HT1080 (cell line): ENCODE measurements around the gene SLC25A23. TPM values are rescaled to one million over a fixed set of nuclear protein-coding genes. Genes with fewer than 3 reads are reported as not detected.
"Not testable (repeated sequence)": the region's sequence is repeated elsewhere in the genome, so short reads cannot be mapped to it uniquely, and the experiment has no call there.

ENCODE experiments used
- DNase-seq: peaks from one replicate; pipeline ENCODE4 v3.0.0-alpha.2; 2015; ENCODE audit warnings: low read depth
- polyA plus RNA-seq, 2 experiments: library from polyadenylated mRNA; depleted of rRNA; stranded (reverse); fragments of >200 nt; gene quantifications; 2 replicates each; pipeline ENCODE4 v1.2.3, GENCODE V29; 2015
- total RNA-seq: library from RNA; depleted of rRNA; stranded (reverse); fragments of >200 nt; shearing (Covaris generic); gene quantifications from 2 replicates; pipeline ENCODE4 v1.2.3, GENCODE V29; 2014; rRNA removed

SLC25A23 gene
- total RNA-seq: 34.8 and 39.5 TPM in 2 replicates
- 28.1 and 29.7 TPM in 2 replicates for polyA plus RNA-seq (2015; cell fraction: cytosol; rRNA removed)
- 8.7 and 15.7 TPM in 2 replicates for polyA plus RNA-seq (2015; cell fraction: nucleus; rRNA removed)

DNA sequence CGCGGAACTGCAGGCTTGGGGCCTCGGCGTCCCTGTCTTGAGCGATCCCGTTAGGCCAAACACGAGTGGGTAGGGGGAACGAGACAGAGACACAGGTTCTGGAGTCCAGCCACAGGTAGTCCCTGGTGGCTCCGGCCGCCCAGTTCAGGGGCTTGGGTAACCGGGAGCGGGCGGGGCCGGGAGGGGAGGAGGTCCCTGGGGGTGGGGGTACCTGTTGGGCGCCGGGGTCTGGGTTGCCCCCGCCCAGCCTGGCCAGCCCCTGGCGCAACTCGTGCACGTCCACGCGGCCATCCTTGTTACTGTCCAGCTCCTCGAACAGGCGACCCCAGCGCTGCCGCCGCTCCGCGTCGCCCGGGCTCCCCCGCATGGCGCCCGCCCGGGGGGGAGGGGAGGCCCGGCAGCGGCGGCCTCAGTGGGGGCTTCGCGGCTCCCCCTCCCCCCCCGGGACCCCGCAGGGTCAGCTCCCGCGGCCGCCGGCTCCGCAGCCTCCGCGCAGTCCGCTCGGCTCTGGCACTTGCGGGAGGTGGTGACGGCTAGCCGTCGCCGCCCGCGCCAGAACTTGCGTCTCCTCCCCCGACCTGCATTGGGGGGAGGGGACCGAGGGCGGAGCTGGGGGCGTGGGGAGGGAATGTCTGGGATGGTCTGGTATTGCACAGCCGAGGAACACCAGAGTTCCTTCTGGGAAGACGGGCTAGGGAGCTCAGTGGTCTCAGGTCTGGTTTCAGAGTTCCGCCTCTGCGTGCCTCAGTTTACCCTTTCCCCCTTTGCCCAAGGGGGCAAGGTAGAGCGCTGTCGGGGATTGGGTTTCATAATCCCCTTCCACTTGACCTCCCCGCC is at the start of gene SLC25A23:
TSS of gene SLC25A23 (minus strand) at position 531 of the 837 bp plus-strand sequence. CDS start at position 367, 164 bp downstream.
- DNase-seq: no peak

DNA sequence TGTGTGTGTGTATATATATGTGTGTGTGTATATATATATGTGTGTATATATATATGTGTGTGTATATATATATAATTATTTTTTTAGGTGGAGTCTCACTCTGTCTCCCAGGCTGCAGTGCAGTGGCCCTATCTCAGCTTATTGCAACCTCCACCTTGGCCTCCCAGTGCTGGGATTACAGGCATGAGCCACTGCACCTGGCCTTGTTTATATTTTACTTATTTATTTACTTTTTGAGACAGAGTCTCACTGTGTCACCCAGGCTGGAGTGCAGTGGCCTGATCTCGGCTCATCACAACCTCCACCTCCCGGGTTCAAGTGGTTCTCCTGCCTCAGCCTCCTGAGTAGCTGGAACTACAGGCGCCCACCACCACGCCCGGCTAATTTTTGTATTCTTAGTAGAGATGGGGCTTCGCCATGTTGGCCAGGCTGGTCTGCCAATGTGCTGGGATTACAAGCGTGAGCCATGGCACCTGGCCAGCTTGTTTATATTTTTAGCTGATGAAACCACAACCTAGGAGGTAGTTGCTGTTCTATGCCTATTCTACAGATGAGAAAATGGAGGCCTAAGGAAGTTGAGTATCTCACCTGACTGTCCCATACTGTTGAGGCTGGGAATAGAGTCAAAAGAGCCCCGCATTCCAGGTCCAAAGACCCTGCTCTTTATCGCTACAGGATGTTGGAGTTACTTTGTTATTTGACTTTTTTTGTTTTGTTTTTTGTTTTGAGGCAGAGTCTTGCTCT is 48.6 kb upstream of the SLC25A23 start:
- not testable (repeated sequence) for DNase-seq

DNA sequence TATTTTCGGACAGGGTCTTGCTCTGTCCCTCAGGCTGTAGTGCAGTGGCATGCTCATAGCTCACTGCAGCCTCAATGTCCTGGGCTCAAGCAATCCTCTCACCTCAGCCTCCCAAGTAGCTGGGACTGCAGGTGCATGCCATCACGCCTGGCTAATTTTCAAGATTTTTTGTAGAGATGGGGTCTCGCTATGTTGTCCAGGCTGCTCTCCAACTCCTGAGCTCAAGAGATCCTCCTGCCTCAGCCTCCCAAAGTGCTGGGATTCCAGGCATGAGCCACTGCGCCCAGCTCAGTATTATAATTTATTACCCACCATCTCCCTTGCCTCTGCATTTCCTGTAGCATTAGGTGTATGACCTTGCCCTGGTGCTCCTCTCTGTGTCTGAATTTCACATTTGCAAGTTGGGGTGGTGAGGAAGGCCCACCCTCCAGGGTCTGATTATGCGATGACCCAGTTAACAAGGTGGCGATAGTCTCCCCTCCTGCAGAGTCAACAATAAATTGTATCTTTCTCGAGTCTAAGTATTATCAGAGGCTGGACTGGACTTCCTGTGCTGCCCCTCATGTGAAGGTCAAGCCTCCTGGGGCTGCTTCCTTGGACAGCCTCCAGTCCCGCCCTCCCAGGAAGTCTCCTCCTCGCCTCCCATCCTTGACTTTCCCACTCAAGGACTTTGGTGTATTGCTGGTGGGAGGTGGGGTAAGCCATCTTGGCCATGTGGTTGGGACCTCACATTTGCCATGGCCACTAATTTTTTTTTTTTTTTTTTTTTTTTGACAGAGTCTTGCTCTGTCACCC is 44.0 kb upstream of the SLC25A23 start:
- DNase-seq: no peak

DNA sequence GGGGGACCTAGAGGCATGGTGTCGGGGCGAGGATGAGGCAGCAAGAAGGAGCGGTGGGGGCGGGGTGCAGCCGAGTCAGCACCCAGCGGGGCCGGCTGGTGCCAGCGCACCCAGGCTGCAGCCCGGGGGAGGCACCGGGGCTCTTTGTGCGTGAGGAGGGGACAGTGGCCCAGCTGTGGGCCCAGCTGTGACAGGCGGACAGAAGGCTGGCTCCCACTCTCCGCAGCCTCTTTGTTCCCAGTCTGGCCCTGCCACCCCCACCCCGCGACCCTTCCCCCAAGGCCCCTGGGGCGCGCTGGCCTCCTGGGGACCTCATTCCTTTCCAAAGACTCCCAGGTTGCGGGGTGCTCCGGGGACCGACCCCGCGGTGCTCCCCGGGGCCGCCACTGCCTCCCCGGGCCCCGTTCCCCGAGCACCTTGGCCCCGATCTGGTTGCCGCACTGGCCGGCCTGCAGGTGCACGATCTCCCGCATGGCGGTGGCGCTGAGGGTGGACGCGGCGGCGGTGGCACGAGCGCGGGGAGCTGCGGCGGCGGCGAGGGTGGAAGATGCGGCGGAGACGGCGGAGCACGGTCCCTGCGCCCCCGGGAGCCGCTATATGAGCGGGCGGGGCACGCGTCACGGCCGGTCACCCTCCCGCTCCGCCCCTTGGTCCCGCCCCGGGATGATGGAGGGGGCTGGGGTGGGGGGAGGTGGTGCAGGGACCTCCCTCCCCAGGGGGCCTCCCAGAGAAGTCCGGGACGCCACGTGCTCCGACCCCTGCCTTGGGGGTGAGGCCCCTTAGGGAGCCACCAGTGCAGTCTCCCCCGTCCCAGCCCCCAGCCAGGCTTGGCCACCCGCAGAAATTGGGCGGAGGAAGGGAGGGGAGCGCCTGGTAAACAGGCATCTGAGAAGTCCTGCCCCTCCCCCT is 42.4 kb upstream of the SLC25A23 start, which contains the start of gene TUBB4A:
TSS of gene TUBB4A (minus strand) at position 570 of the 909 bp plus-strand sequence. CDS start at position 473, 97 bp downstream.
- no peak for DNase-seq

DNA sequence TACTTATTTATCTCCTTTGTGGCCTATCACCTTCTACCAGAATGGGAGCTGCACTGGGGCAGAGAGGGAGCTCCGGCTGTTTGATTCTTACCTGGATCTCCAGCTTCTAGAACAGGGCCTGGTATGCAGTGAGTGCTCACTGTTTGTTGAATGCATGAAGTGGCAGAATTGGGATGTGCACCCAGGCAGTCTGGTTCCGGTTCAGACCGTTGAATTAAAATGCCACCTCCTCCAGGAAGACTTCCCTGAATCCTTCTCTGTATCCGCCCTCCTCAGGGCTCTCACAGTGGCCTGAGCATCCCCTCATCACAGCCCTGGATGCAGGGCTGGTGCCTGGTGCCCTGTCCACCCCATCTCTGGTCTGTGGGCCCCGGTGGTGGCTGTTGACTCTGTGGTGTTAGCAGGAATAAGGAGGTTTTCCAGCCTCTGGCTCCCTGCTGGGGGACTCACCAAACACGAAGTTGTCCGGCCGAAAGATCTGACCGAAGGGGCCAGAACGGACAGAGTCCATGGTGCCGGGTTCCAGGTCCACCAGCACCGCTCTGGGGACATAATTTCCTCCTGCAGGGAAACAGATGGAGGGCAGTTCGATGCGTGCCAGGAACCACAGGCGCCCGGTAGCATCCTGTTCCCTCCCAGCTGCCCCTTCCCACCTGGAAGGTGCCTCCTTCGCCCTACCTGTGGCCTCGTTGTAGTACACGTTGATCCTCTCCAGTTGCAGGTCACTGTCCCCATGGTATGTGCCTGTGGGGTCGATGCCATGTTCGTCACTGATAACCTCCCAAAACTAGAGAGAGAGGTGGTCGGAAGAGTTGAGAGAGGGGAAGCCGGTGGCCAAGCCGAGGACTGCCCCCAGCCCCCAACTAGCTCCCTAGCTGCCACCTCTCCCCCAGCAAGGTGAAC is 41.5 kb upstream of the SLC25A23 start:
- DNase-seq: no peak

DNA sequence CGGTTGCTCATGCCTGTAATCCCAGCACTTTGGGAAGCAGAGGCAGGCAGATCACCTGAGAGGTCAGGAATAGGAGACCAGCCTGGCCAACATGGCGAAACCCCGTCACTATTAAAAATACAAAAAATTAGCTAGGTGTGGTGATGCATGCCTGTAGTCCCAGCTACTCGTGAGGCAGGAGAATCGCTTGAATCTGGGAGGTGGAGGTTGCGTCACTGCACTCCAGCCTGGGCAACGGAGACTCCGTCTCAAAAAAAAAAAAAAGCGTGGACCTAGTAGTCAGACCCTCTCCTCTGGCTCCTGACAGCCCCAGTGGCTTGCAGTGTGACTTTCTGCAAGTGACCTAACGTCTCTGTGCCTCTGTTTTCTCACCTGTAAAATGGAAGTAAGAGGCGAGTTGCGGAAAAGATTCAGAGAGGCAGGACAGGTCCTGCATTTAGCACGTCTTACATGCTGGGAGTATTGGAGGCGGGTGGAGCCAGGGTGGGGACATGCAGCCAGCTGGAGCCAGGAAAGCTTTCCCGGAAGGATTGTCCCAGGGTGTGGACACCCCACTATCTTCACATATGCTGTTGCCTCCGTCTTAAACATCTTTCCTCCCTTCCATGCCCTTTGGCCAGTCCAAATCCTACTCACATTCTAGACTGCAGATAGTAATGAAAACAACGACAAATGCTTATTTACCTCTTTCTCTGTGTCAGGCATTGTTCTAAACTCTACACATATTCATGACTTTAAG is 39.6 kb upstream of the SLC25A23 start:
- no peak for DNase-seq

DNA sequence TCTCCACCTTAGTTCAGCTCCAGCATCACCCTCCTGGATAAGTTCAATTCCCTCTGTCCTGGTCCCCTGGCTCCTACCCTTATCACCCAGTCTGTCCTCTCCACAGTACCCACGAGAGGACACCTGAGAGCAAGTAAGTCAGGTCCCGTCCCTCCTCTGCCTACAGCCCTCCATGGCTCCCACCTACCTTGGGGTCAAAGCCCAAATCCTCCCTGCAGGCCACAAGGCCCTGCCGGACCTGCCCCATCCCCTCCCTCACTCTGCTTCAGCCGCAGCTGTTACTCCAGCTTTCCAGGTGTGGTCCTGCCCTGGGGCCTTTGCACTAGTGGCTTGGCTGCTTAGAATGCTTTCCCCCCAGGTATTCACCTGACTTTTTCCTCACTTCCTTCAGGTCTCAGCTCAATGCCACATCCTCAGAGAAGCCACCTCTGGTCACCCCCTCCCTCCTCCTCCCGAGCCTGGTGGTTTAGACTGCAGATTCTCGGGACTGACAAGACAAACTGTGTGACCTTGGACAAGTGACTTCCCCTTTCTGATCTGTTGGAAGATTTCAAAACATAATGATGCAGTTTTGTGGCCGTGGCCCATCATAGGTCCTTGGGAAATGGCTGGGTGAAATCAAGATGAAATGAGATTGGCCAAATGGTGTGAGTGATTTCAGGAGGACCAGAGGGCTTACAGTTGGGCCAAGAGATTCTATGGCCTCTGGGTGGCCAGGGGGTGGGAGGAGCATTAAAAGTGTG is 38.9 kb upstream of the SLC25A23 start:
- DNase-seq: no peak

DNA sequence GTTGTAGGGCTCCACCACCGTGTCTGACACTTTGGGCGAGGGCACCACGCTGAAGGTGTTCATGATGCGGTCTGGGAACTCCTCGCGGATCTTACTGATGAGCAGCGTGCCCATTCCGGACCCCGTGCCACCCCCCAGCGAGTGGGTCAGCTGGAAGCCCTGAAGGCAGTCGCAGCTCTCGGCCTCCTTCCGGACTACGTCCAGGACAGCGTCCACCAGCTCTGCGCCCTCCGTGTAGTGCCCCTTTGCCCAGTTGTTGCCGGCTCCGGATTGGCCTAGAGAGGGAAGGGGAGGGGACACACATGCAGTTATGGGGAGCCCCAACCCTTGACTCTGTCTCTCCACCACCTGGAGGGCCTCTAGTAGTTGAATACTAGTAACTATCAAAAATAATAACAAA is 36.4 kb upstream of the SLC25A23 start:
- DNase-seq: no peak

DNA sequence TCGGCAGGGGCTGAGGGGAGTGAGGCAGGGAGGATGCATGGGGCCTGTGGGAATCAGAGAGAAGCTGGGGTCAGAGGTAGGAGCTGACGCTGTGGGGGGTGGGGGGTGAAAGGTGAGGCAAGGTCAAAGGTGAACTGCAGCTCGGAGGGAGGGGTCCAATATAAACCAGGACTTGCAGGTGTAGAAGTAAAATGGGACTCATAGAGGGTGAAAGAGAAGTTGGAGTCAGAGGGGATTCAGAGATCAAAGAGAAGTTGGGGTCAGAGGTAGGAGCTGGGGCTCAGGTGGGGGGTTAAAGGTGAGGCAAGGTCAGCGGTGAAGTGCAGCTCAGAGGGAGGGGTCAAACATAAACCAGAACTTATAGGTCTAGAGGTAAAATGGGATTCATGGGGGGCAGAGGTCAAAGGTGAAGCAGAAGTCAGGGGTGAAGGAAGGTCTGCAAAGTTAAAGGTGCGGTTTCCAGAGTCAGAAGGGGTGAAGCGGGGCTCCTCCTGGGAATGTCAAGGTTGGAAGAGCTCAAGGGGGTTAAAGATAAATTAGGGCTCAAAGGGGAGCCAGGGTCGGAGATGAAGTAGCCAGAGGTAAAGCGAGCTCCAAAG is 34.9 kb upstream of the SLC25A23 start:
- DNase-seq: no peak

DNA sequence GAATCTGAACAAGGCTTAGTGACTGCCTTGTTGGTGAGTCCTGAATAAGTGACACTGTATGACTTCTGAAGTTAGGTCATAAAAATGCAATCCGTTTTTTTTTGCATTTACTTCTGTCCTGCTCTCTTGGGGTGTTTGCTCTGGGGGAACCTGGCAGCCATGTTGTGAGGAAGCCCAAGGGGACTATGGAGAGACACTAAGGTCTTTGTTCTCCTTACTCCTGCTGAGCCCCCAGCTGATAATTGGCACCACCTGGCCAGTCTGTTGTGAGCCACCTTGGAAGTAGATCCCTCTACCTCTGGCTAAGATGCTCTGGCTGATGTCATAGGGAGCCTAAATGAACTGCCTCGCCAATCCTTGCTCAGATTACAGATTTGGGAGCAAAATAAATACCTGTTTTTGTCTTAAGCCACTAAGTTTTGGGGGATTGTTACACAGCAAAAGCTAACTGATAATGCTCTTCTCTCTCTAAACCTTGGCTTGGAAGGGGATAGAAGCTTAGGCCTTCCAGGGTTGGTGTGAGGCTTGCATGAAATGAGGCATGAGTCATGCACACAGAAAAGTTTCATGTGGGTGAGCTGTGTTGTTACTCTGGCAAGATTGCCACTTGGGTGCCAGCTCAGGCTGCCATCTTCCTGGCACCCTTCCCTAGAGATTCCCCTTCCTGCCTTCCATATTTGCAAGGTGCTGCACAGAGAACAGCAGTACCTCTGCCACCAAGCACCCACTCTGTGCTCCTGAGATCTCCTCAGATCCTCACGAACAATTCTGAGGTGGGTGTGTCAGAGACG is 32.4 kb upstream of the SLC25A23 start:
- no peak for DNase-seq

DNA sequence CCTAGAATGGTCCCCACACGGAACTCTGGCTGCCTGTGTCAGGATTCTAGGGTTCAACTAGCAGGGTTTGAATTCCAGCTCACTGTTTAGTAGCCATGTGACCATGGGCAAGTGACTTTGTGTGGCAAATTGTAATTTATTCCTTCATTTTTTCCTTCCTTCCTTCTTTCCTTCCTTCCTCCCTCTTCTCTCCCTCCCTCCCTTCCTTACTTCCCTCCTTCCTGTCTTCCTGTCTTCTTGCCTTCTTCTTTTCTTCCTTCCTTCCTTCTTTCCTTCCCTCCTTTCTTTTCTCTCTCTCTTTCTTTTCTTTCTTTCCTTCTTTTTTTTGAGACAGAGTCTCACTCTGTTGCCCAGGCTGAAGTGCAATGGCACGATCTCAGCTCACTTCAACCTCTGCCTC is 30.5 kb upstream of the SLC25A23 start:
- DNase-seq: no peak

DNA sequence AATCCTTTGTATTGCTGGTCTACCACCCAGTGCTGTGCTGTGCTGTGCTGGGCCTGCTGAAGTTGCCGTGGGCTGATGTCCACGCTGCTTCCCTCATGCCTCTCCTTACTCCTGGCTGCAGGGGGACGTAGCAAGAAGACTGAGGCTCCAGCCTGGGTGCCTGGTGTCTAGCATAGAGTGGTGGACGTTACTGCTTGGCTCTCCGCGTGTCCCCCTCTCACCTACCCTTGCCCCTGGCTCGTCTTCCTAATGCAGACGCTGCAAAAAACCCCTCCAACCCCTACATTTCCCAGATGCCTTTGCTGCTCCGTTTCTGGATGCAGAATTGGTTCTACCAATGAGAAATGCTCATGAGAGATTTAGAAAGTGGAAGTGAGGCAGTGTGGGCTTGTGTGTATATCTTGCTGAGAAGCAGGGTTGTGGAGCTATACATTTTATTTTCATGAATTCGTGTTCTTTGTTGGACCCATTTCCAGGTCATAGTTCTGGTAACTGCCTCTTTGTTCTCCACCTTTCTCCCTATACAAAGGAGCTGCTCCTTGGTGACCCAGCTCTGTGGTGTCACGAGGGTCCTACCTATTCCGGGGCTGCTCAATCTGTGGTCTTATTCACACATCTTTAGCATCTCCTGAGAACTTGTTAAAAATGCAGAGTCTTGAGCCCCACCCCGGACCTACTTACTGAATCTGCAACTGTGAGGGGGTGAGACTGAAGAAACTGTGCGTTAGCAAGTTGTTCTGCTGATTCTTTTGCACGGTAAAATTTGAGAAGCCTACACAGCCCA is 29.9 kb upstream of the SLC25A23 start:
- no peak for DNase-seq

DNA sequence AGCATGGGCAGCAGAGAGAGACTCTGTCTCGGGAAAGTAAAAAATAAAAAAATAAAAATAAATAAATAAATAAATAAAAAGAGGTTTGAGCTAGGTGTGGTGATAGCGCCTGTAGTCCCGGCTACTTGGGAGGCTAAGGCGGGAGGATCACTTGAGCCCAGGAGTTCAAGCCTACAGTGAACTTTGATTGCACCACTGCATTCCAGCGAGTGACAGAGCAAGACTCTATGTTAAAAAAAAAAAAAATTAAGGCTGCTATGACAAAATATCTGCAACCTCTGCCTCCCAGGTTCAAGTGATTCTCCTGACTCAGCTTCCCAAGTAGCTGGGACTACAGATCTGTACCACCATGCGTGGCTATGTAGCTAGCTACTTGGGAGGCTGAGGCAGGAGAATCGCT is 25.2 kb upstream of the SLC25A23 start:
- DNase-seq: no peak

DNA sequence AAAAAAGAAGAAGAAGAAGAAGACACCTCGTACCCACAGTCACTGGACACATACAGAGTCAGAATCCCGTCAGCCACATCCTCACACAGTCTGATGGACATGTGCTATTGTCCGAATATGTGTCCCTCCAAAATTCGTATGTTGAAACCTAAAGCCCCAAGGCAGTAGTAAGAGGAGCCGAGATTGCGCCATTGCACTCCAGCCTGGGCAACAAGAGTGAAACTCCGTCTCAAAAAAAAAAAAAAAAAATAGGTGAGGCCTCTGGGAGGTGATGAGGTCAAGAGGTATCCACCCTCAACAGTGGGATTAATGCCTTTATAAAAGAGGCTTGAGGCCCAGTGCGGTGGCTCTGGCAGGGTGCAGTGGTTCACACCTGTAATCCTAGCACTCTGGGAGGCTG is 24.6 kb upstream of the SLC25A23 start:
- DNase-seq: no peak

DNA sequence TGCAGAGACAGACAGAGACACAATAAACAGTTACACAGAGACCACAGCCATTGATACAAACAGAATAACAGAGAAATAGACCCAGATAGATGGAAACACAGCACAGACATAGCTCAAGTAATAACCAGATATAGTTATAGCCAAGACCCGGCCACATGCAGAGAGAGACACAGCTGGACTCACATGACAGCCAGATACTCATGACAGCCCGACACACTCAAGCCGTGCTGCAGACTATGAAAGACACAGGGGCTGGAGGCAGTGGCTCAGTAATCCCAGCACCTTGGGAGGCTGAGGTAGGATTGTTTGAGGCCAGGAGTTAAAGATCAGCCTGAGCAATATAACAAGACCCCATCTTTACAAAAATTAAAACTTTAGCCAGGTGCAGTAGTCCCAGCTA is 23.6 kb upstream of the SLC25A23 start:
- no peak for DNase-seq

DNA sequence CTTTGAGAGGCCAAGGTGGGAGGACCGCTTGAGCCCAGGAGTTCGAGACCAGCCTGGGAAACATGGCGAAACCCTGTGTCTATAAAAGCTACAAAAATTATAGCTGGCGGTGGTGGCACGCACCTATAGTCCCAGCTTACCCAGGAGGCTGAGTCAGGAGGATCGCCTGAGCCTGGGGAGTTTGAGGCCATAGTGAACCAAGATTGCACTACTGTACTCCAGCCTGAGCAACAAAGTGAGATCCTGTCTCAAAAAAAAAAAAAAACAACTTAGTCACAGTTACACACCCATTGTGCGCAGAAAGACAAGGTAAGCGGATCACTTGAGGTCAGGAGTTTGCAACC is 22.7 kb upstream of the SLC25A23 start:
- DNase-seq: no peak
